Astrocyte (in vitro differentiated cells and primary cell): ENCODE results near the gene PLA2G4E. TPM values are rescaled to one million over a fixed set of nuclear protein-coding genes. Genes with fewer than 3 reads are reported as not detected.

Experiments
- DNase-seq: peaks from one replicate; pipeline ENCODE4 v3.0.0-alpha.2; 2010; ENCODE audit warnings: low read depth
- FAIRE-seq: peaks from 2 replicates; lab custom pipeline; 2011; peaks lifted over from hg19 to GRCh38; lab: Jason Lieb, UNC
- H2AFZ ChIP-seq: 2 replicates; pipeline ENCODE4 v1.6.0; 2012; ENCODE audit warnings: low read depth, low read length, inconsistent platforms
- H3K27ac ChIP-seq: 2 replicates; pipeline ENCODE4 v1.5.1; 2011; ENCODE audit warnings: low read depth, low read length, inconsistent platforms
- H3K27me3 ChIP-seq: 2 replicates; pipeline ENCODE4 v1.6.0; 2011; ENCODE audit warnings: low read length, inconsistent platforms; ENCODE audit not compliant: insufficient read depth
- H3K36me3 ChIP-seq: 2 replicates; pipeline ENCODE4 v1.5.1; 2011; ENCODE audit warnings: low read length, inconsistent platforms; ENCODE audit not compliant: insufficient read depth
- H3K4me1 ChIP-seq: 2 replicates; pipeline ENCODE4 v1.5.1; 2011; ENCODE audit warnings: low read length, inconsistent platforms; ENCODE audit not compliant: insufficient read depth
- H3K4me2 ChIP-seq: 2 replicates; pipeline ENCODE4 v1.6.0; 2012; ENCODE audit warnings: low read length, inconsistent platforms
- H3K4me3 ChIP-seq: 2 replicates; pipeline ENCODE4 v1.5.1; 2011; ENCODE audit warnings: low read depth, mild to moderate bottlenecking, low read length, inconsistent platforms; ENCODE audit not compliant: insufficient read depth
- H3K79me2 ChIP-seq: 2 replicates; pipeline ENCODE4 v1.6.0; 2012; ENCODE audit warnings: mild to moderate bottlenecking, low read length, inconsistent platforms; ENCODE audit not compliant: insufficient read depth
- H3K9ac ChIP-seq: 2 replicates; pipeline ENCODE4 v1.6.0; 2012; ENCODE audit warnings: mild to moderate bottlenecking, low read length, inconsistent platforms
- H3K9me3 ChIP-seq: 2 replicates; pipeline ENCODE4 v1.5.1; 2012; ENCODE audit warnings: low read depth, mild to moderate bottlenecking, low read length, inconsistent platforms; ENCODE audit not compliant: insufficient read depth
- H4K20me1 ChIP-seq: 2 replicates; pipeline ENCODE4 v1.6.0; 2012; ENCODE audit warnings: low read length, inconsistent platforms; ENCODE audit not compliant: insufficient read depth
- H3K27ac Mint-ChIP-seq: one replicate; pipeline ENCODE4 v1.8.0; 2021; ENCODE audit warnings: mild to moderate bottlenecking, mixed read lengths; ENCODE audit not compliant: unreplicated experiment
- H3K27me3 Mint-ChIP-seq: one replicate; pipeline ENCODE4 v1.8.0; 2021; ENCODE audit warnings: low read depth, mixed read lengths; ENCODE audit not compliant: unreplicated experiment
- H3K36me3 Mint-ChIP-seq: one replicate; pipeline ENCODE4 v1.8.0; 2021; ENCODE audit warnings: low read depth, mixed read lengths; ENCODE audit not compliant: unreplicated experiment
- H3K4me1 Mint-ChIP-seq: one replicate; pipeline ENCODE4 v1.8.0; 2021; ENCODE audit warnings: low read depth, mixed read lengths; ENCODE audit not compliant: unreplicated experiment
- H3K4me3 Mint-ChIP-seq: one replicate; pipeline ENCODE4 v1.8.0; 2021; ENCODE audit warnings: mild to moderate bottlenecking, moderate library complexity, mixed read lengths; ENCODE audit not compliant: unreplicated experiment
- H3K9me3 Mint-ChIP-seq: one replicate; pipeline ENCODE4 v1.8.0; 2021; ENCODE audit warnings: mild to moderate bottlenecking, mixed read lengths; ENCODE audit not compliant: unreplicated experiment
- CTCF ChIP-seq: IDR thresholded peaks from 2 replicates; pipeline ENCODE4 v1.5.1; 2011; ENCODE audit warnings: low read depth, mild to moderate bottlenecking, inconsistent platforms, low read length, moderate library complexity; ENCODE audit not compliant: insufficient read depth
- EZH2 ChIP-seq: IDR thresholded peaks from 2 replicates; pipeline ENCODE4 v1.6.1; 2012; ENCODE audit warnings: mild to moderate bottlenecking, low read length, inconsistent platforms; ENCODE audit not compliant: insufficient read depth
- total RNA-seq: library from RNA; stranded (reverse); gene quantifications from 2 replicates; pipeline ENCODE4 v1.2.1, GENCODE V29; 2021

Gene PLA2G4E
- total RNA-seq, 1 donor from 2014 or later, result not detected

- Histone ChIP-seq H3K9ac (no peak overlapping the region), H3K4me1 (no peaks in the 10 kb centered on the region), H3K4me3 (no peak overlapping the region), H3K9me3 (no peaks in the 10 kb centered on the region), H4K20me1 (no peaks in the 10 kb centered on the region), H3K27ac (no peak overlapping the region), H3K27me3 (peaks cover 13% of the 10 kb centered on the region), H2AFZ (no peak overlapping the region), H3K36me3 (no peaks in the 10 kb centered on the region), H3K79me2 (no peaks in the 10 kb centered on the region), H3K4me2 (no peak overlapping the region)
- FAIRE-seq (no peak), DNase-seq (no peak)
- no peak overlapping the region for H3K4me3 Mint-ChIP-seq
- no peak overlapping the region for H3K27ac Mint-ChIP-seq
- TF ChIP-seq CTCF (no peak), EZH2 (no peak)
- H3K9me3 Mint-ChIP-seq, result no peaks in the 10 kb centered on the region
- peaks cover 49% of the 10 kb centered on the region for H3K27me3 Mint-ChIP-seq
- no peaks in the 10 kb centered on the region for H3K36me3 Mint-ChIP-seq
- H3K4me1 Mint-ChIP-seq, result no peaks in the 10 kb centered on the region
Measured at GRCh38 chr15:42048821-42049200, 28.0 kb upstream of the PLA2G4E start.

- H3K36me3 ChIP-seq, result no peaks in the 10 kb centered on the region
- H3K9me3 ChIP-seq, result no peaks in the 10 kb centered on the region
- DNase-seq (no peak), FAIRE-seq (no peak)
- H3K36me3 Mint-ChIP-seq, result no peaks in the 10 kb centered on the region
- no peak overlapping the region for H3K27ac Mint-ChIP-seq
- no peak for TF ChIP-seq CTCF
- no peak for TF ChIP-seq EZH2
- H3K27me3 ChIP-seq, result peaks cover 11% of the 10 kb centered on the region
- no peaks in the 10 kb centered on the region for H3K4me1 Mint-ChIP-seq
- no peaks in the 10 kb centered on the region for H3K79me2 ChIP-seq
- H4K20me1 ChIP-seq, result no peaks in the 10 kb centered on the region
- no peak overlapping the region for H3K4me3 ChIP-seq
- no peaks in the 10 kb centered on the region for H3K9me3 Mint-ChIP-seq
- H3K4me3 Mint-ChIP-seq, result no peak overlapping the region
- H3K4me1 ChIP-seq, result no peaks in the 10 kb centered on the region
- no peak overlapping the region for H3K27ac ChIP-seq
- no peak overlapping the region for H3K4me2 ChIP-seq
- peaks cover 44% of the 10 kb centered on the region for H3K27me3 Mint-ChIP-seq
- H3K9ac ChIP-seq, result no peak overlapping the region
- no peak overlapping the region for H2AFZ ChIP-seq
Measured at GRCh38 chr15:42048080-42048820, 27.4 kb upstream of the PLA2G4E start.

- no peak for TF ChIP-seq CTCF
- no peak for TF ChIP-seq EZH2
- H3K27ac ChIP-seq, result no peak overlapping the region
- H3K27ac Mint-ChIP-seq, result no peak overlapping the region
- no peak for DNase-seq
- H3K9me3 Mint-ChIP-seq, result no peaks in the 10 kb centered on the region
- no peaks in the 10 kb centered on the region for H3K4me1 Mint-ChIP-seq
- H2AFZ ChIP-seq, result no peak overlapping the region
- H3K27me3 ChIP-seq, result peaks cover 12% of the 10 kb centered on the region
- H3K36me3 Mint-ChIP-seq, result no peaks in the 10 kb centered on the region
- H3K4me3 ChIP-seq, result no peak overlapping the region
- H3K4me1 ChIP-seq, result no peaks in the 10 kb centered on the region
- H3K4me3 Mint-ChIP-seq, result no peak overlapping the region
- peaks cover 38% of the 10 kb centered on the region for H3K27me3 Mint-ChIP-seq
- no peak overlapping the region for H3K9ac ChIP-seq
- H4K20me1 ChIP-seq, result no peaks in the 10 kb centered on the region
- H3K4me2 ChIP-seq, result no peak overlapping the region
- no peaks in the 10 kb centered on the region for H3K79me2 ChIP-seq
- no peak for FAIRE-seq
- no peaks in the 10 kb centered on the region for H3K9me3 ChIP-seq
- no peaks in the 10 kb centered on the region for H3K36me3 ChIP-seq
Measured at GRCh38 chr15:42046597-42046996, 25.8 kb upstream of the PLA2G4E start.
